COLO668 (cell line): ENCODE data around the gene CIDEC.
"Not testable (repeated sequence)": the region's sequence is repeated elsewhere in the genome, so short reads cannot be mapped to it uniquely, and the experiment has no call there.

Source experiments
- DNase-seq: peaks from one replicate; lab custom pipeline; 2025; ENCODE audit not compliant: unreplicated experiment; lab: John Stamatoyannopoulos, UW

Gene CIDEC

GRCh38 chr3:9848860-9849259, 31.2 kb downstream of the CIDEC start:
- not testable (repeated sequence) for DNase-seq

GRCh38 chr3:9847870-9848269, 32.2 kb downstream of the CIDEC start:
- not testable (repeated sequence) for DNase-seq

GRCh38 chr3:9846931-9847488, 33.0 kb downstream of the CIDEC start:
- DNase-seq = no peak

- DNase-seq = no peak
Observed at GRCh38 chr3:9846231-9846630, 33.8 kb downstream of the CIDEC start.

- DNase-seq = peak; percentile 91
Observed at GRCh38 chr3:9843715-9844438, 36.2 kb downstream of the CIDEC start, which contains the start of gene RPUSD3. Gene RPUSD3, minus strand, starts transcription at chr3:9844008. Its CDS starts 18 bp downstream, at chr3:9843990.

GRCh38 chr3:9841015-9841414, 39.0 kb downstream of the CIDEC start:
- no peak for DNase-seq

- DNase-seq = no peak
Observed at GRCh38 chr3:9838856-9839255, 41.2 kb downstream of the CIDEC start.

- DNase-seq = no peak
Observed at GRCh38 chr3:9837701-9838582, 42.1 kb downstream of the CIDEC start.

GRCh38 chr3:9834520-9835380, 45.3 kb downstream of the CIDEC start:
- DNase-seq = no peak

GRCh38 chr3:9833078-9833477, 47.0 kb downstream of the CIDEC start:
- DNase-seq = no peak

- no peak for DNase-seq
Observed at GRCh38 chr3:9831253-9831652, 48.8 kb downstream of the CIDEC start.

- no peak for DNase-seq
Observed at GRCh38 chr3:9828801-9829755, 51.0 kb downstream of the CIDEC start.

GRCh38 chr3:9826815-9827573, 53.1 kb downstream of the CIDEC start:
- peak; percentile 20 for DNase-seq

GRCh38 chr3:9825451-9826040, 54.5 kb downstream of the CIDEC start:
- no peak for DNase-seq

- DNase-seq = no peak
Observed at GRCh38 chr3:9820946-9821345, 59.1 kb downstream of the CIDEC start.

- no peak for DNase-seq
Observed at GRCh38 chr3:9820543-9820942, 59.5 kb downstream of the CIDEC start.

GRCh38 chr3:9818666-9819335, 61.3 kb downstream of the CIDEC start:
- no peak for DNase-seq

- DNase-seq = no peak
Observed at GRCh38 chr3:9817436-9817835, 62.6 kb downstream of the CIDEC start.
